ENCODE measurements around the gene CSPG5. TPM values are rescaled to one million over a fixed set of nuclear protein-coding genes. Genes with fewer than 3 reads are reported as not detected.

The CSPG5 gene
- total RNA-seq, 1 donor from 2014 or later: 1.1 TPM

DNA sequence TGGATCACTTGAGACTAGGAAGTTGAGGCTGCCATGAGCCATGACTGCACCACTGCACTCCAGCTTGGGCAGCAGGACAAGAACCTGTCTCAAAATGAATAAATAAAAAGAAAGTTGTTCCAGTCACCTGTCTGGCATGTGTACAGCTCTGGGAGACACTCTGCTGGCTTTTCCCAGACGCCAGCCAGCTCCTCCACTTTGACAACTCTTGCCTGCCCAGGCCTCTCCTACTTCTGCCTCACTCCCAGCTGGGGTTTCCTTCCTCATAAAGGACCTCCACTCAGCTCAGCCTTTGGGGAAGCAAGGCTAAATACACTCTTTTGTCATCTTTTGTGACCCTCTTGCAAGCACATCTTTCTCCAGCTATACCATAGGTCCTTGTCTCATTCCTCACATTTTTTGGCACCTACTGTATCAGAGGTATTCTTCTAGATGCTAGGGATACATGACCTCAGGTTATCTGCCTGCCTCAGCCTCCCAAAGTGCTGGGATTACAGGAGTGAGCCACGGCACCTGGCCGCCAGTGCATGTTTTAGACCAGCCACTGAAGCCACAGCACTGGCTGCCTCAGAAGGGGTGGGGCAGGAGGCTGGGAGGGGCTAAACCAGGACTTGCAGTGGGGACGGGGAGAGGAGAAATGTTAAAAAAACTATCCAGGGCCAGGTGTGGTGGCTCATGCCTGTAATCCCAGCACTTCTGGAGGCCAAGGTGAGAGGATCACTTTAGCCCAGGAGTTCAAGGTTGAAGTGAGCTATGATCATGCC is 55.2 kb downstream of the CSPG5 start:
- TF ChIP-seq, protein P1, sequence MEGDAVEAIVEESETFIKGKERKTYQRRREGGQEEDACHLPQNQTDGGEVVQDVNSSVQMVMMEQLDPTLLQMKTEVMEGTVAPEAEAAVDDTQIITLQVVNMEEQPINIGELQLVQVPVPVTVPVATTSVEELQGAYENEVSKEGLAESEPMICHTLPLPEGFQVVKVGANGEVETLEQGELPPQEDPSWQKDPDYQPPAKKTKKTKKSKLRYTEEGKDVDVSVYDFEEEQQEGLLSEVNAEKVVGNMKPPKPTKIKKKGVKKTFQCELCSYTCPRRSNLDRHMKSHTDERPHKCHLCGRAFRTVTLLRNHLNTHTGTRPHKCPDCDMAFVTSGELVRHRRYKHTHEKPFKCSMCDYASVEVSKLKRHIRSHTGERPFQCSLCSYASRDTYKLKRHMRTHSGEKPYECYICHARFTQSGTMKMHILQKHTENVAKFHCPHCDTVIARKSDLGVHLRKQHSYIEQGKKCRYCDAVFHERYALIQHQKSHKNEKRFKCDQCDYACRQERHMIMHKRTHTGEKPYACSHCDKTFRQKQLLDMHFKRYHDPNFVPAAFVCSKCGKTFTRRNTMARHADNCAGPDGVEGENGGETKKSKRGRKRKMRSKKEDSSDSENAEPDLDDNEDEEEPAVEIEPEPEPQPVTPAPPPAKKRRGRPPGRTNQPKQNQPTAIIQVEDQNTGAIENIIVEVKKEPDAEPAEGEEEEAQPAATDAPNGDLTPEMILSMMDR (IDR thresholded peaks at IDR 0.05; ENCODE audit: unreplicated experiment): no peak
- no peaks in the 10 kb centered on the region for H3K36me3 Mint-ChIP-seq

DNA sequence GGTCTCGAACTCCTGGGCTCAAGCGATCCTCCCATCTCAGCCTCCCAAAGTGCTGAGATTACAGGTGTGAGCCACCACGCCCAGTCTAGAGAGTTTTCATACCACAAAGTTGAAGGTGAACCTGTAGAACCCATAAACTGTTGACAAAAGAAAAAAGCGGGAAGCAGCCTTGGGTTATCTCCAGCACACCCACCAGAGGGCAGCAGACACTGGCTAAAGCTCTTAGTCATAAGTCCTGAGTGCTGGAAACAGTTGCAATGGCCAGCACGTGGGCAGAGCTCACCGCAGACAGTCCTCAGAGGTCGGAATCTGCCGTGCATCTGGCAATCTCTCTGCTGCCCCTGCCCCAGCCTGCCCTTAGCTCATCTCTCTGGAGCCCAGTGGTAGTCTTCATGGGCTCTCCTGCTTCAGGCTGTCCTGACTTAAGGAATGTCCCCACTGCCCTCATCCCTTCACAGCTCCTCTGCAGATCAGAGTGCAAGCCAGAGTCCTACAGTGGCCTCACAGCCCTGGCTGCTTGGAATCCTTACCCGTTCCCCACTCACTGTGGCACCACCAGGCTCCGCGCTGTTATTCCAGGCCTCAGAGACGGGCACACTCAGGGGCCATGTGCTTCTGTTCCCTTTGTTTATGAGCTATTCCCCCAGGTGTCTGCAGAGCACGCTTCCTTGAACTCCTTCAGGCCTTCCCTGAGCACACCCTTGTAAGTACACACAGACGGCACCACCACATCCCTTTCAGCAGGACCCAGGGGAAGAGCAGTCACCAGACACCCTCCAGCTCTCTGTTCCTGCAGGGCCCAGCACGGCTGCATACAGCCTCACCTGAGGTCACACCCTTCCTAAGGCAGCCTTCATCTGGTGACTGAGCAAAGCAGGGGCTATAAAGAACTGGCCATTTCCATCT is 56.3 kb downstream of the CSPG5 start:
- DNase-seq (ENCODE audit: low spot score in 2 of 2, unreplicated experiment in 2 of 2): peak; percentile 64 to 80
- H3K27ac Mint-ChIP-seq: no peak overlapping the region
- H3K4me1 Mint-ChIP-seq: no peaks in the 10 kb centered on the region
- no peaks in the 10 kb centered on the region for H3K9me3 Mint-ChIP-seq
- TF ChIP-seq, protein P1 (IDR thresholded peaks at IDR 0.05; ENCODE audit: unreplicated experiment): peak; percentile 83
- no peaks in the 10 kb centered on the region for H3K27me3 Mint-ChIP-seq (ENCODE audit: low read depth)
- H3K36me3 Mint-ChIP-seq: no peaks in the 10 kb centered on the region
- H3K4me3 Mint-ChIP-seq: no peak overlapping the region

More for the DNA sequence above, 55.2 kb downstream of the CSPG5 start:
- no peak overlapping the region for H3K4me3 Mint-ChIP-seq
- no peak overlapping the region for H3K27ac Mint-ChIP-seq
- no peak for DNase-seq (ENCODE audit: low spot score in 2 of 2, unreplicated experiment in 2 of 2)
- H3K4me1 Mint-ChIP-seq: no peaks in the 10 kb centered on the region
- H3K9me3 Mint-ChIP-seq: peaks cover 5% of the 10 kb centered on the region
- no peaks in the 10 kb centered on the region for H3K27me3 Mint-ChIP-seq (ENCODE audit: low read depth)

DNA sequence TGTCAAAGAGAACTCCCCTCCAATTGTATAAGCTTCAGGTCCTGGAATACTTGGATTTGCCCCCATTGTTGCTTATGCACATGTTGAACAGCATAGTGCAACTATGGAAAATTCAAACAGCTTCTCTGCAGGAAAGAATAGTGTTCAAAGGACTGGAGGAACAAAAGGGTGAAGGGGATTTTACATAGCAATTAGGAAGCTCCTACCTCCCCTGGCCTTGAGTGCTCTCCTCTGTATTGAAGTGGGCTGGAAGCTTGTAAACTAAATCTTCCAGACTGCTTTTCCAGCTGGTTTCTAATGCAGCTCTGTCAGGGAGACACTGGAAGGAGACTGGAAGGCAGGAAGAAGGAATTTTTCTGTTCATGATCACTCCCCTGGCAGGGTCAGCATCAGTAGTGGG is 57.9 kb downstream of the CSPG5 start:
- no peak overlapping the region for H3K27ac Mint-ChIP-seq
- DNase-seq (ENCODE audit: low spot score in 2 of 2, unreplicated experiment in 2 of 2): no peak
- H3K9me3 Mint-ChIP-seq: no peaks in the 10 kb centered on the region
- H3K27me3 Mint-ChIP-seq (ENCODE audit: low read depth): no peaks in the 10 kb centered on the region
- H3K4me1 Mint-ChIP-seq: peaks cover 3% of the 10 kb centered on the region
- TF ChIP-seq, protein P1 (IDR thresholded peaks at IDR 0.05; ENCODE audit: unreplicated experiment): no peak
- no peaks in the 10 kb centered on the region for H3K36me3 Mint-ChIP-seq
- H3K4me3 Mint-ChIP-seq: no peak overlapping the region

DNA sequence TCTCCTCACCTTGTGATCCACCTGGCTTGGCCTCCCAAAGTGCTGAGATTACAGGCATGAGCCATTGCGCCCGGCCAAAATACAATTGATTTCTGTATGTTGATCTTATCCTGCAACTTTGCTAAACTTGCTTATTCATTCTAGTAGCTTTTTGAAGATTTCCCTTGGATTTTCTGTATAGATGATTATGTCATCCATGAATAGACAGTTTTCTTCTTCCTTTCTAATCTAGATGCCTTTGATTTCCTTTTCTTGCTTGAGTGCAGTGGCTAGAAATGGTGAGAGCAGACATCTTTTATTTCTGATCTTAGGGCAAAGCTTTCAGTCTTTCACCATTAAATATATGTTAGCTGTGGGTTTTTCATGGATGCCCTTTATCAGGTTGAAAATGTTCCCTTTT is 60.7 kb downstream of the CSPG5 start:
- DNase-seq (ENCODE audit: low spot score in 2 of 2, unreplicated experiment in 2 of 2): no peak
- Mint-ChIP-seq H3K4me1 (peaks cover 13% of the 10 kb centered on the region), H3K4me3 (no peak overlapping the region), H3K36me3 (no peaks in the 10 kb centered on the region), H3K27ac (no peak overlapping the region), H3K27me3 (ENCODE audit: low read depth) (no peaks in the 10 kb centered on the region), H3K9me3 (no peaks in the 10 kb centered on the region)
- TF ChIP-seq, protein P1 (IDR thresholded peaks at IDR 0.05; ENCODE audit: unreplicated experiment): no peak

DNA sequence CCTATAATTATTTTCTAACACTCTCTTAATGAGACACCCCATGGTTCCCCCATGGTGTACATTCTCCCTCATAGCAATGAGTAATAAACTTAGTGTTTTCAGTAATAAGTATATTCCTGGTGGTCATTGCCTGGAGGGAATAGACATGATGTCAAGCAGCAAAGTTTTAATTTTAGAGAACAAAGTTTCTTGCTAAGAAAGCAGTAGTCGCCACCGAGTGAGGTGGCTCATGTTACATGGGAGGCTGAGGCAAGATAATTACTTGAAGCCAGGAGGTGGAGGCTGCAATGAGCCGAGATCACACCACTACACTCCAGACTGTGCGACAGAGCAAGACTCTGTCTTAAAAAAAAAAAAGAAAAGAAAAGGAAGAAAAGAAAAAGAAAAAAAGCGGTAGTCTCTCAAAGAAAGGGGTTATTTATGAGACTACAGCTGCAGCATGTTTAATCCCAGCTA is 62.8 kb downstream of the CSPG5 start:
- no peak for DNase-seq (ENCODE audit: low spot score in 2 of 2, unreplicated experiment in 2 of 2)
- no peak overlapping the region for H3K4me3 Mint-ChIP-seq
- TF ChIP-seq, protein P1 (IDR thresholded peaks at IDR 0.05; ENCODE audit: unreplicated experiment): no peak
- no peaks in the 10 kb centered on the region for H3K9me3 Mint-ChIP-seq
- H3K27me3 Mint-ChIP-seq (ENCODE audit: low read depth): no peaks in the 10 kb centered on the region
- H3K36me3 Mint-ChIP-seq: no peaks in the 10 kb centered on the region
- peaks cover 19% of the 10 kb centered on the region for H3K4me1 Mint-ChIP-seq
- H3K27ac Mint-ChIP-seq: peak overlapping the region; percentile 21

All from mesothelial cell of epicardium (in vitro differentiated cells).